GM18498 (cell line): Measurements from ENCODE around the gene PTPRK.
"Not testable (repeated sequence)": the region's sequence is repeated elsewhere in the genome, so short reads cannot be mapped to it uniquely, and the experiment has no call there.

ENCODE experiments used
- ATAC-seq: cut with Tn5 transposase; IDR thresholded peaks from one replicate; pipeline ENCODE4 v1.9.1; 2021; ENCODE audit warnings: mild to moderate bottlenecking, moderate library complexity; ENCODE audit not compliant: unreplicated experiment

The PTPRK gene

DNA sequence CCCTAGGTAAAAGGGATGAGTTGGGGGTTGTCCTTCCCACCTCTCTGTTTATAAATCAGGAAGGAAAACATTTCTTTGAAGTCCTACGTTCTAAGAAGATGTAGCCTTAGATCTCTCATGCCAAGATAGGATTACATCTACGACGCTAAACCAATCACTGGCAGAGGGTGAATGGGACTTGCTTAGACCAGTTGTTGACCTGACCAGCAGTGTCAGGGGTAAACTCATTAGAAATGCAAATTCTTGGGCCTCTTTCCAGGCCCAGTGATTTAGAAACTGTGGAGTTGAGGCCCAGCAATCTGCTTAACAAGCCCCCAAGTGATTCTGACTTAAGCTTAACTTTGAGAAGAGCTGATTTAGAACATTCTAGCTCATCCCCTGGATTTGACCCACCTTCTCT, 472.4 kb downstream of the PTPRK start:
- no peak for ATAC-seq

DNA sequence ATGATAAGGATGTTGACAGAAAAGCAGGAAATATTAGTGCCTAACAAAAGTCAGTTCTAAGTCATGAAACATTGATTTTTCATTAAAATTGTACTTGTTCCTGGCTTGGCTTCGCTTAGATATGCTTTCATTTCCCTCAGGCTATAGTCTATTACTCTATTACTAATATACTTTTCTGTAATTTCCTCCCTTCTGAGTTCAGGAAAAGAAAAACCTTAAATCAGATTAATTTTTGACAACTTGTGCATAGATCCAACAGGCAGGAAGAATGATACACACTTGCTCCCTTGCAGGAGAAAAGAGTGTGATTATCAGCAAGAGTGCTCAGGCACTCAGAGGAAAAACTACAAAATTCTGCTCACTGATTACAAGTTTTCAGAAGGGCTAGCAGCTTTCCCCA, 474.4 kb downstream of the PTPRK start:
- no peak for ATAC-seq

DNA sequence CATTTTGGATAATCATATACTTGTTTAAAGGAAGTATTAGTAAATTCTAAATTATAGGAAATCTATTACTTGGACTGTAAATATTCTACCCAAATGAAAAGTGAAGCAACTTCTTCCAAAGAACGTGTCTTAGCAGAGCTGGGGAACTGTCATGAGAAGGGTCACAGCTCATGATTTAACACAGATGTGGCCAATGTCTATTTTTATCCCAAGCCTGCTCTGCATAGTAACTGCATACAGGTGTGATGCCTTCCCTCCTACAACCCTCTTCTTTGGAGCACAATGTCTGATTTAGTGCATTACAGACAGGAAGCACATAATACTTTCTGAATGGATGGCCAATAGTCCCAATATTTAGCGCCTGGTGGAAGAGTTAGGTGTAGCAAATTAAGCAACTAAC, 480.9 kb downstream of the PTPRK start:
- ATAC-seq: no peak

DNA sequence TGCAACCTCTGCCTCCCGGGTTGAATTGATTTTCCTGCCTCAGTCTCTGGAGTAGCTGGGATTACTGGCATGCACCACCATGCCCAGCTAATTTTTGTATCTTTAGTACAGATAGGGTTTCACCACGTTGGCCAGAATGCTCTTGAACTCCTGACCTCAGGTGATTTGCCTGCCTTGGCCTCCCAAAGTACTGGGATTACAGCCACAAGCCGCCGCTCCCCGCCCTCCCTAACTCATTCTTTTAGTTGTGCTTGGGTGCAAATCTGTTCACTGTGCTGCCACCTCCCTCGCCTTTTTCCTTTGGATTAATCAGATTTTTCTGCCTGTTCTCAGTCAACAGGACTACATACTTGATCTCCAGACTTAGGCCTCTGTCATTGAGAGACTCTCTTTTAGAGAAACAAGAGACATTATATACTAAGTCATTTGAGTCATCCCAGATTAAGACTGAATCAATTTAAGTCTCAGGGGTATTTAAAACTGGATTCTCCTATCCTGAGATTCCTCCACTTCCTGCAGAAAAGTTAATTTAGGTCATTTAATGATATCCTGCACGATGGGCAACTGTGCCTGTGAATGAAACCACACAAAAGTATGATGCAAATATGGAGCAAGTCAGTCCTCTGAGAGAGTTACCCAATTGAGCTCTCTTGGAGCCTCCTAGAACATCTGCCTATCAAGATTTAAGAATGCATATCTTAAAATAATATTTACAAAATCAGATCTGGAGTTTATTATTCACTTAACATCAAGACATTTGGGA, 483.4 kb downstream of the PTPRK start:
- ATAC-seq: no peak

DNA sequence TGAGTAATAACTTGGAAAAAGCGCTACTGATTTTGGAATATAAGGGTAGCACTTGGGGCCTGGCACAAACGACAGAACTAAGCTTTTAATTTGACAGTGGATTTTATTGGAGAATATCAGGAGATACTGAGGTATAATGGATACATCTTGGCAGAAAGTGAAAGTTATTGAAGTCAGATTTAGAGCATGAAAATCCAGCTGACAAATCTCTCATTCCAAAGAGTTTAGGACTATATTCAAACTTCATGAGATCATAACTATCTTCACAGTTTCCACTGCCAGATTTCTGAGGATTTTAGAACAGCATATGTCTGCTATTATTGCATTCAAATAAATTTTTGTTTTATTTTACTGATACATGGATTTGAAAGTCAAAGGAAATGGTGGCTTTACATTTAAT, 487.2 kb downstream of the PTPRK start:
- no peak for ATAC-seq

DNA sequence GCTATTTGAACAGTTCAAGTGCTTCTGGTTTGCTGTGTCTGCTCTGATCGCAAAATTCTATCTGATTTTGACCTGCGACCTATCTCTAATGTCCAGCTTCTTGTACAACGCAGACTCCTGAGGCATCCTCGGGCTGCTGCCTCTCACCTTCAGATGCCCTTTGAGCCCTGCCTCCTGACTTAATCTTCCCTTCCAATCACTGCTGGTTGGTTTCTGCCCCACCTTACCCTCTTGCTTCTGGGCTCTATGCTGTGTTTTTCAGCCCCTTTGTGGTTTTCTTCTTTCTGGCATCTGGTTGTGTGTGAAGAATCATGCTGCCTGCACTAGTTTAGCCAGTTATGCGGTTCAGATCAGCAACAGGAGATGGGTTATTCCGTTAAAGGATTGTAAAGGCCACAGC, 488.4 kb downstream of the PTPRK start:
- no peak for ATAC-seq

DNA sequence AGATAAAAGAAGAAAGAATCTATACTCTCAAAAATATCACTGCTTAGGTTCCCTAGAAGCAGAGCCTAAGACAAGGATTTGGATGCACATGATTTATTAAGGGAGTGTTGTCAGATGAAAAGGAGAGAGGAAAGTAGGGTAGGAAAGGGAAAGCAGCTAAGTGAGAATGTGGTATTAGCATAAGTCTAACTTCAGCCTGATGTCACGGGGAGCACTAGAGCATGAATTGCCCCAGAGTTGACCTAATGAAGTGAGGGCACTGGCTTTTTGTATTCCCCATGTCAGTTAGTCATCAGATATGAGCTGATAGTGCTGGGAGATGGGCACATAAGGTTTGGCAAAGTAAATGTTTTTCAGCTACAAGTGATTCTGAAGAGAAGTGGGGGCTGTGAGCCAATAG, 490.6 kb downstream of the PTPRK start:
- peak; percentile 60 for ATAC-seq

DNA sequence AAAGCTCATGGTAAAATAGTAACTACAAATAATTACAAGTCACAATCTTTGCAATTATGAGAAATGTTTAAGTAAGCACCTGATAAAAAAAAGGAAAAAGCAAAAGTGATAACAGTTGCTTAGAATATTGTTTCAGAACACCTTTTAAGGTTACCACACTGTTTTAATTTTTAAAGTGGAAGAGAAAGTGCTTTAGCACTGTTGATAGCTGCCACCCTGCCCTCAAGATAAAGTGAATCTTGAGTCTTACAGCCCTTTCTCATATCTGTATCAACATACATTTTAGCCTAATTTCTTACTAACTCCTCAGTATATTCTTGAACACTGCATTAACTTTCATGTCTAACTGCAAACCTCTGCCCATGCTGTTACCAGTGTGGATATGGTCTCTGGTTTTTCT, 492.2 kb downstream of the PTPRK start:
- no peak for ATAC-seq

DNA sequence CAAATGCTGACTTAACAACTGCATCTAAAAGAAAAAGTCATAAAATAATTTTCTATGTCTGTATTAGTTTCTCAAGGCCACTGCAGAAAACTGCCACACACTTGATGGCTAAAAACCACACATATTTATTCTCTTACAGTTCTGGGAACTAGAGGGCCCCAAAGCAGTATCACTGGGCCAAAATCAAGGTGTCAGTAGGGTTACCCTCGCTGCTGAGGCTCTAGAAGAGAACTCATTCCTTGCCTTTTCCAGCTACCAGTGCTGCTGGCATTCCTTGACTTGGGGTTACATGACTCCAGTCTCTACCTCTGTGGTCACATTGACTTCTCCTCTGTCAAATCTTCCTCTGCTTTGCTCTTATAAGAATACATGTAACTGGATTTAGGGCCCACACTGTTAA, 494.9 kb downstream of the PTPRK start:
- no peak for ATAC-seq

DNA sequence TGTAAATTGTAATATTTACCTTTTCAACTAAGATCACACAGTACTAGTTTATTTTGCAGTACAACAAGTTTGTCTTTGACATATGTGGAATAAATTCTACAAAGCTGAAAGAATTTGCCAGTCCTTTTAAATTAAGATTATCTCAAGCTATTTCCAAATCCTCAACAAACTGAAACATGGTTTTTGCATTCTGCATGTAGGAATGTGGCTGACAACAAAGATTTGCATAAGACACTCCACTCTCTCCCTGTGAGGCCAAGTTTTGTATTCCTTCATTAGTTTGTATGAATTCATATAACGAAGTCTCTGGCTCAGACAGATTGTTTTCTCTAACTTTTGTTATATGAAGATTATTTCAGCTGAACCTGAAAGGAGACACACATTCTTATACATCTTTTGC, 495.4 kb downstream of the PTPRK start:
- ATAC-seq: no peak

DNA sequence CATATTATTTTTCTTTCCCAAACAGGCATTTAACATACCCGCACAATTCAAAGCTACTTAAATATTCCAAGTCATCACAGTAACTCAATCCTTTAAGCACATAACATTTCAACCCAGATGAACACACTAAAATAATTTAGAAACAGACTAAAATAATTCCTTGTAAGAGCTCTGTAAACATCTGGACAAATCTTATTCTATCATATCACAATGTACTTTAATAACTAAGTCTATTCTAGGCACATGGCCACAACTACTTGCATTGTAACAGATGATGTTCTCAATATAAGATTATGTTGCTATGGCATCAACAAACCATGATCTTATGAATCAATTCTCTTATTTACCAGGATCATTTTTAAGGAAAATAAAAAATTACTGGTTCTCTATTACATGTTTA, 496.4 kb downstream of the PTPRK start:
- ATAC-seq: no peak

DNA sequence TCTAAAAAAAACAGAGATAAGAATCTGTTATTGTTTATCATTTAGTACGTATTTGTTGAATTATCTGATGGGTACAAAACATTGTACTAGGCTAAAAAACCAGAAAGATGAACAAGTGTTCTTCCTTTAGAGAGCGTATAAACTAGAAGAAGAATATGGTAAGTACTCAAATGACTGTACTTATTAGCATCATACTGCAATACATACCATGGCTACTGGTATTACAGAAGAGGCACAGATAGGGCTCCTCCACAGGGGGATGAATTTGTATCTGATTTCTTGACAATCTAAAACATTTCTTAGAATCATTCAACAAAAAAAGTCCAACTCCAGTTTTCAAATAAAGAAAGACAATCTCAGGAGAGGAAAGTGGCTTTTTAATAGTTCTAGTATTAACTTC, 501.6 kb downstream of the PTPRK start:
- no peak for ATAC-seq

DNA sequence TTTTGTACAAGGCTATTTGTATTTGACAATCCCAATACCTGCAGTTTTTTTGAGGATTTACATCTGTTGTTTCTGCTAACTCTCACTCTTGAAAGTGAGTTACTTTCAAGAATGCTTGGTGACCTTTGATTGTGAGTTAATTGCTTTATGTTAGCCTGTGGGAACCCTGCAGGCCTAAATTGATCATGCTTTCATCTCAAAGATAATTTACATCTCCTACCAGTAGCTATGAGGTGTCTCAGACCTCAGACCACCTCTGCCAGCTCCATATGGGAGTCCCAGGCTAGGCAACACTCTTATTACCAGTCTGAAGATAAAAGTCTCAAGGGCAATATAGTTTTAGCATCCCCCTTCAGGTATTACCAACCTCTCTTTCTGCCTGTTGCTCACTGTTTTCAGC, 503.1 kb downstream of the PTPRK start:
- ATAC-seq: no peak

DNA sequence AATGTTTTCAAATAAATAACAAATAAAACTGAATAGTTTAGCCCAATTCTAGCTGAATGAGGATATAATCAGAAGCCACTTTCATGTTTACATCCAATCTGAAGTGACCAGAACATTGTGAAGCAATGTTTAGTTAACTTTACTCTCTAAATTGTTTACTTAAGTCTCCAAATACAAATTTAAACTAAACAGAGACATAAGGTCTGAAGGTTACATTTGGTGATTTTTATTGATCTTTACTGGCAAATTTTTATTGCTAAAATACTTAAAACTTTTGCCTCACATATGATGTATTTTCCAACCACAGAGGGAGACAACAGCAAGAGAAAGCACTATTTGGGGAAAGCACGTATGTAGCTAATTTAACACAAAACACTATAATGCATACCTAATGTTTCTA, 512.7 kb downstream of the PTPRK start:
- ATAC-seq: no peak

DNA sequence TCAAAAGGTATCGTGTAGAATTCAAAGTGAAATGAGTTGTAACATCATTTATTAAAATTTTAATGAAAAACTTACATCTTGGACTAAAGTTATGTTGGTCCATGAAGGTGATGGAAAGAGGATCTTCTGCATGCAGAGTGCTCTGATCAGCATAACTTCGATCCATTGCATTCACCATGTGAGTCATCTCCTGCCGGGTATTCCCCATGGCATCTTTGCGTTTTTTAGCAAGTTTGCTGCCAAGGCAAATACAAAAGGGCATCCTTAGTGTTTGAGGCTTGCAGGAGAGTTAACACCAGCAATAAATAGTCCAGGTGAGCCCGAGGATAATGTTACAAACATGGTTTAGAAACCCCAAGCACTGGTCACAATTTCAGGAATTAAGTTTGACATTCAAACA, 515.4 kb downstream of the PTPRK start:
- ATAC-seq: no peak

DNA sequence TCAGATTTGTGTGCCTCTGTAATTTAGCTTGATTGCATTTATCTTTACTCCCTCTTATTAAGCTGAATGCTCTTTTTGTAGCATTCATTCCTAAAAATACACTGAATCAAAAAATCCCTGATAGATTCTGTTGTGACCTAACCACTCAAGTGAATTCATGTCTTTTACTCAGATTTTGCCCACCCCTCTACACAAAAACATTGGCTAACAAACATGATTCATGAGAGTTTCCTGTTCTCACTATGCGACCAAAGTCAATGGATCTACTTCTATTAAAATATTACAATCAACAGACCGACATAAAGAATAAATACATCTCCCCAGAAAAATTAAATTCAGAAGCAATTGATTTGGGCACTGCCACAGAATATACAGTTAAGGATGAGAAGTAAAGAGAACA, 520.0 kb downstream of the PTPRK start:
- ATAC-seq: no peak

DNA sequence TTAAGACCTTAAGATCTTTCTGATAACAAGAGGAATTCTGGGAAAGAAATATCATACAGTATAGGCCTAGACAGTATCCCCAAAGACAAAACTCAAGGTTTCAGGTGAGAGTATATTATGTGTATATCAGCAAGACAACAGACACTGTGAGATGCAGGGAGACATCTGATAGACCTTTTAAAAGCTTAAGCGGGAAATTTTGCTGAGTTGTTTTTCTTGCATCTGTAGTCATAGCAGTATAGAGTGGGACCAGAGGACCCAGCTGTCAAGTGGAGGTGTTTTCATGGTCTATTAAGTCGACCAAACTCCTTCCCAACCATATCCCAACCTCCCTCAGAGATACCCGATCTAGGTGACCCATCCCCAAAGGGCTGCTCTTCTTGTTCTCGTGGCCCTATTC, 521.4 kb downstream of the PTPRK start:
- ATAC-seq: no peak

DNA sequence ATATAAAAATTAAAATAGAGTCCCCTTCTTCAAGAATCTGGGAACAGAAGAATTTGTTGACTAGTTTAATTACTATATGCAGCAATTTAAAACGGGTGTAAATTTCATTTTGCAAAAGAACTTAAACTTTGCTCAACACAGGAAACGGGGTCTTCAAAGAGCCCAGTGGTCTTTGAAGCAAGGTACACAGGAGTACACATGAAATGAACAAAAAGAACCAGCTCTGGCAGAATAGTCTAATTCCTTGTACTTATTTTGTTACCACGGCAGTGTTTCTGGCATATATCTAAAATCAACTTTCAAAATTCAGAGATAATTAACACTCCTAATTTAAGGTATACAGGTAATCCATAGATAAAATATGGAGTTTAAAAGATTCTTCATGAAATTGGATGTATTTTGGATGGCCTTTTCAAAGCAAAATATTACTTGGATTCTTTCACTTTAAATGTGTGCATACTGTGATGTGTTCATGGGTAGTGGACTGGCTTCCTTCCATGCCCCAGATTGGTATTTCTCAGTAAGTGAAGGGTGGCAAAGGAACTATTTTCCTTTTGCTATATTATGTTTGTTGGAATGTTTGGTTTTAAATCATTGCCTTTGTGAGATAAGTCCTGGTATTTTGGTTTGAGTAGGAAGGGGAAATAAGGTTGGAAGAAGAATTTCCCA, 522.8 kb downstream of the PTPRK start:
- ATAC-seq: no peak

DNA sequence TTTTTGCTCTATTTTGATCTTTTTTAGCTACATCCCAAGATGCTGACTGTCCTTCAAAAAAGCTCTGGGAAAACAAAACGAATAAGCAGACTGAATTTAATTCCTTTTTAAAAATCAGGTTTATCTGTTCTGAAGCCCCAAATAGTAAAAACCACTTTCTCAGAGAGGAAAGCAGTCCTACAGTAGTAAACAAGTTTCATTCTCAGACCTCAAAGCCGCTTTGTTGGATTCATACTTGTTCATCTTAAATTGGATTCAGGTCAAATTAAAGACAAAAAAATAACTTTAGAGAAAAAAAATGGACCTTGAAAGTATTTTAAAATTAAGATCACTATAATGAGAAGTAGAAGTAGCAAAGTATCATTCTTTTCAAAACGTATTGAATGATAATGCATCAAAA, 523.5 kb downstream of the PTPRK start:
- no peak for ATAC-seq

DNA sequence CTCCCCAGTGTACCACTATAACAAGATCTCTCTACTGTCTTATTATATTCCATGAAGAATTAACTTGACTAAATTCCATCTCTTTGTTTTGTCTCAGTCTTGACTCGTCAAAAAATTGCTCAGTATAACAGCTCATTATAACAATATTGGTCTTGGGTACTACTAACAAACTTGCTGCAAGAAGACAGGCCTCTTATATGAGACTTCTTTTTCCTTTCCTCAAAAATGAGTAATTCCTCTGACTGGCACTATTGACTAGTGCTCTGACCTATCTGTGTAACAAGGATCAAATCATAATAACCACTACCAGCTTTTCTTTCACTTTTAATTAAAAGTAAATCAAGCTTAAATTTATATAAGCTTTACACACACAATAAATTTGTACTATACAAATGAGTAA, 528.3 kb downstream of the PTPRK start:
- no peak for ATAC-seq

DNA sequence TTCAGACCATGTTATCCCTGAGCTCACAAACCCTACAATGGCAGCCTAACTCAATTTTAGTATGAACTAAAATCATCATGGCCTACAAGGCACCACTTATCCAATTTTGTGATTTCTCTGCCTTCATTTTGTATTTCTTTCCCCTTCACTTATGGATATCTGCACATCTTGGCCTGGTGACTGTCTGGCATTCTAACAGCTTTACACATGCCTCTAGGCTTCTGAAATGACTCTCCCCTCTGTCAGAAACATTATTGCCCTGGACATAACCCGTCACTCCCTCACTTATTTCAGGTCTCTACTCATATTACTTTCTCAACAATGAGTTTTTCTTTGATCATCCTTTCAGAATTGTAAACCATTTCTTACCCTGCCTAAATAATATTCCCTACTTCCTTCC, 530.3 kb downstream of the PTPRK start:
- no peak for ATAC-seq

DNA sequence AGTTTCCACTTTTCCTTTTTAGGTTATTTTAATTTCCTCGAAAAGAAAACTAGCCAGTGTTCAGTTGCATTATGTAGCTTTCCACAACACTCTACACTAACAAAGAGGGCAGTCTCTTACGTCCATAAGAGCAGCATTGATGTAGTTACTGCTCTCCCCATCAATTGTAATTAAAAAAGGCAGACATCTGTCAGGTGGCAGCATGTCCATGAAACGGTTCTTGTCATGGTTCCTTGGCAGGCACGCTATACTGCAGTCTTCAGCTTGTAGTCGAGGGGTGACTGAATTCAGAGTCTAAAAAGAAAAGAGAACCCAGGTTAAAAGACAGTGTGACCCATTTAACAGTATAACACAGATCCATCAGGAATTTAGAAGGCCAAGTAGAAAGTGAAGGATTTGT, 539.4 kb downstream of the PTPRK start:
- no peak for ATAC-seq

DNA sequence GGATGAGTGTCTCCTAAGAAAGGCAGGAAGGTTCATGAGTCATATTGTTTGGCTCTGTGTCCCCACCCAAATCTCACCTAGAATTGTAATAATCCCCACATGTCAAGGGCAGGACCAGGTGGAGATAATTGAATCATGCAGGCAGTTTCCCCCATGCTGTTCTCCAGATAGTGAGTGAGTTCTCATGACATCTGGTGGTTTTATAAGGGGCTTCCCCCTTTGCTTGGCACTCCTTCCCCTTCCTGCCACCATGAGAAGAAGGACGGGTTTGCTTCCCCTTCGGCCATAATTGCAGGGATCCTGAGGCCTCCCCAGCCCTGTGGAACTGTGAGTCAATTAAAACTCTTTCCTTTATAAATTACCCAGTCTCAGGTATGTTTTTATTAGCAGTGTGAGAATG, 542.2 kb downstream of the PTPRK start:
- not testable (repeated sequence) for ATAC-seq
